Activated effector memory CD4-positive, alpha-beta T cell treated with Interleukin-2 at 50 U/mL for 16 hours (primary cell): Measurements from ENCODE around the gene ADM.

Experiments used
- DNase-seq: peaks from one replicate; pipeline ENCODE4 v3.0.0-alpha.2; 2020

ADM gene

GRCh38 chr11:10329935-10330334 is 25.1 kb downstream of the ADM start:
- DNase-seq, result no peak

- no peak for DNase-seq
Measured at GRCh38 chr11:10331548-10332289, 26.8 kb downstream of the ADM start.

- DNase-seq, result no peak
Measured at GRCh38 chr11:10333490-10333889, 28.6 kb downstream of the ADM start.

GRCh38 chr11:10338287-10338686 is 33.4 kb downstream of the ADM start:
- no peak for DNase-seq

- no peak for DNase-seq
Measured at GRCh38 chr11:10348650-10349280, 43.9 kb downstream of the ADM start.

- no peak for DNase-seq
Measured at GRCh38 chr11:10349281-10349665, 44.4 kb downstream of the ADM start.

- DNase-seq, result no peak
Measured at GRCh38 chr11:10349806-10350205, 44.9 kb downstream of the ADM start.

- DNase-seq, result no peak
Measured at GRCh38 chr11:10350334-10350733, 45.5 kb downstream of the ADM start.

- DNase-seq, result no peak
Measured at GRCh38 chr11:10351435-10351764, 46.5 kb downstream of the ADM start.

- no peak for DNase-seq
Measured at GRCh38 chr11:10351765-10352641, 47.1 kb downstream of the ADM start.

GRCh38 chr11:10352921-10353550 is 48.2 kb downstream of the ADM start:
- no peak for DNase-seq

GRCh38 chr11:10354389-10354788 is 49.5 kb downstream of the ADM start:
- no peak for DNase-seq

GRCh38 chr11:10355257-10355661 is 50.4 kb downstream of the ADM start:
- no peak for DNase-seq

GRCh38 chr11:10356161-10356560 is 51.3 kb downstream of the ADM start:
- no peak for DNase-seq
